SW480 (cell line): ENCODE results near the gene RAD17.
"Not testable (repeated sequence)": the region's sequence is repeated elsewhere in the genome, so short reads cannot be mapped to it uniquely, and the experiment has no call there.

ENCODE experiments used
- DNase-seq: peaks from one replicate; pipeline ENCODE4 v3.0.0-alpha.2; 2016; ENCODE audit warnings: low spot score

RAD17 gene

DNA sequence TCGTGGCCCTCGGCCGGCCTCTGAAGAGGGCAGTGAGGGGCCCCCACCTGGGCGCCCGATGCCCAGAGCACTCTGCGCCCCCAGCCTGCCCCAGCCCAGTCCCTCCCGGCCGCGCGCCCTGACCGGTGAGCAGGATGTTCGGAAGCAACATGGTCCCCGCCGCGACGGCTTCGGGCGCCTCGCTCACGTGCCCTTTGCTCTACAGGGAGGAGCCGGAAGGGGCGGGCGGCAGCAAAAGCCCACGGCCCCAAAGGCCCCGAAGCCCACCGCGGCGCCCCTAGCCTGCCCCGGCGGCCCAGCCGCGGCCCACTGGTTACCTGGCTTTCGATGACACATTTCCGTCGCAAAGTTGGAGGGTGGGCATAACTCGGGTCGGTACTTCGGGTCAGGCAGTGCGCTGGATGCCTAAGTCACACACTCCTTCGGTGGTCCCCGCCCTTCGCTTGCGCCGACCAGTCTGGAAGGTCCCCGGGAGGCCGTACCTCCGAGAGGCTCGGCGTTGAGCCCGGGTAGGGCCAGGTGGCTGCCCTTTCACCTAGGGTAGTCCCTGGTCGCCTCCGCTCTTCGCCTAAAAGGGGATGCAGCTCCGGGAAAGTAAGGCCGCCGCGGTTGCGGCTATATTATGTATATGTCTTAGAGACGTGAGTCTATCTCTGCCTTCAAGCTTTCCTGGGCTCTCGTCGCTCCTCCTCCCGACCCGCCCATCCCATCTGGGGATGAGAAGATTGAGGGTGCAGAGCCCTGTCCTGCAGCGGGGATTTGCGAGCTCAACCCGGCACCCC, at the start of gene RAD17, which contains the start of the genes AK6 and TAF9:
RAD17 (plus strand) TSS at position 479 of the 782 bp plus-strand sequence. CDS start 2,391 bp downstream, outside the sequence.
AK6 (minus strand) TSS at position 181 of the 782 bp plus-strand sequence; CDS start at position 151, 30 bp downstream.
TAF9 (minus strand) TSS at position 181 of the 782 bp plus-strand sequence. CDS start 3,783 bp downstream, outside the sequence.
- peak; percentile 87 for DNase-seq

DNA sequence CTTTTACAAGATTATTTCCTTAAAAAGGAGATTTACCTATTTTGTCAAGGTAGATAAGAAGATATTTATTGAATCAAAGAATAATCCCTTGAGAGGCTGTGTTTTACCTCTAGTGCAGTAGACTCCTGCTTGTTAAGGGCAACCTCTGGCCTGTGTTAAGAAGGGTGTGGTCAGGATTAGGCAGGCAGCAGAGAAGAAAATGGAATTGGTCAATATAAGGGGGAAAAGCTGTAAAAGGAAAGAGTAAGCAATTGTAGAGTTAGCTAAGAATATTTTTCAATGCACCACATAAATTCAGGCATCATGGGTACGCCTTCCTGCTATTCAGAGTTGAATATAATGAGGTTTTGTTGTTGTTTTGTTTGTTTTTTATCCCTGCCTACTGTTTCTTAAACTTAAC, 43.3 kb upstream of the RAD17 start:
- DNase-seq, result no peak

DNA sequence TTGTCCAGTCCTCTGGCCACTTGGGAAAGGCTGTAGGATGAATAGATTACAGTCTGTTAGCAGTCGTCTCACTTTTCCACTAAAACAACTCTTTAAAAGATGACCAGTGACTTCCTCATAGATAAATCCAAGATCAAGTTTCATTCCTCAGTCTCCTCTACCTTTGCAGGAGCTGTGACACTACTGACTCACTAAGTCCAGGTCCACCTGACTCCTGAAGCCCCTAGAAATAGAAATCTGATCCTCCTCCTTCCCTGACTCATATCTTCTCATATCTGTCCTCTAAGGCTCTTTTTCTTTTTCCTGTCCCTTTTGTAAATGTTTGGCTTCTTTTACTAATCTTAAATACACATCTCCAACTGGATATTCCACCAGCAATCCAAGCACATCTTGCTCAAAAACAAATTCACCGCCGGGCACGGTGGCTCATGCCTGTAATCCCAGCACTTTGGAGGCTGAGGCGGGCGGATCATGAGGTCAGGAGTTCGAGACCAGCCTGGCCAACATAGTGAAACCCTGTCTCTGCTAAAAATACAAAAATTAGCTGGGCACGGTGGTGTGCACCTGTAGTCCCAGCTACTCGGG, 39.6 kb upstream of the RAD17 start:
- DNase-seq, result no peak

- no peak for DNase-seq
Observed at GRCh38 chr5:69331528-69332445, 37.8 kb upstream of the RAD17 start.

DNA sequence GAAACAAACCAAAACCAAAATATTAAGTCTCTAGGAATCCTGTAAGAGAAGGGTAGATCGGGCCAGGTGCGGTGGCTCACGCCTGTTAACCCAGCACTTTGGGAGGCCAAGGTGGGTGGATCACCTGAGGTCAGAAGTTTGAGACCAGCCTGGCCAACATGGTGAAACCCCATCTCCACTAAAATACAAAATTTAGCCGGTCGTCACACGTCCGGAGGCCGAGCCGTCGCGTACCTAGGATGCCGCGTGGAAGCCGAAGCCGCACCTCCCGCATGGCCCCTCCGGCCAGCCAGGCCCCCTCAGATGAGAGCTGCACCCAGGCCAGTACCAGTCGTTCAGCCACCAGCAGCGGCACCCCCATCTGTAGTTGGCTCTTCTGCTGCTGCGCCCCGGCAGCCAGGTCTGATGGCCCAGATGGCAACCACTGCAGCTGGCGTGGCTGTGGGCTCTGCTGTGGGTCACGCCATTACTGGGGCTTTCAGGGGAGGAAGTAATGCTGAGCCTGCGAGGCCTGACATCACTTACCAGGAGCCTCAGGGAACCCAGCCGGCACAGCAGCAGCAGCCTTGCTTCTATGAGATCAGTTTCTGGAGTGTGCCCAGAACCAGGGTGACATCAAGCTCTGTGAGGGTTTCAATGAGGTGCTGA, 35.8 kb upstream of the RAD17 start:
- DNase-seq, result not testable (repeated sequence)

DNA sequence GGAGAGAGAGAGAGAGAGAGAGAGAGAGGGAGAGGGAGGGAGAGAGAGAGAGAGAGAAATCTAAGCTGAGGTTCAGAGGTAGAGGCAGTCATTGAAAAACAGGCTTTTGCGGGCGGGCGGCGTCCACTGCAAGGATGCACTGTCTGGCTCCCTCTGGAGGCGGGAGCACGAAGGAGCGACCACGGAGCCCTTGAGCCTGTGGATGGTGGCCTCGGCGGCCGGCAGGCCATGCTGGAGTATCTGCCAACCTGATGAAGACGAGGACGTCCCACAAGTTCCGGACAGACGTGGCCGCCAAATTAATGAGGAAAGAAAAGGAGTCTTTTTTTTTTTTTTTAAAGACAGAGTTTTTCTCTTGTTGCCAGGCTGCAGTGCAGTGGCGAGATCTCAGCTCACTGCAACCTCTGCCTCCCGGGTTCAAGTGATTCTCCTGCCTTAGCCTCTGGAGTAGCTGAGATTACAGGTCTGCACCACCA, 34.8 kb upstream of the RAD17 start:
- DNase-seq, result peak; percentile 77

DNA sequence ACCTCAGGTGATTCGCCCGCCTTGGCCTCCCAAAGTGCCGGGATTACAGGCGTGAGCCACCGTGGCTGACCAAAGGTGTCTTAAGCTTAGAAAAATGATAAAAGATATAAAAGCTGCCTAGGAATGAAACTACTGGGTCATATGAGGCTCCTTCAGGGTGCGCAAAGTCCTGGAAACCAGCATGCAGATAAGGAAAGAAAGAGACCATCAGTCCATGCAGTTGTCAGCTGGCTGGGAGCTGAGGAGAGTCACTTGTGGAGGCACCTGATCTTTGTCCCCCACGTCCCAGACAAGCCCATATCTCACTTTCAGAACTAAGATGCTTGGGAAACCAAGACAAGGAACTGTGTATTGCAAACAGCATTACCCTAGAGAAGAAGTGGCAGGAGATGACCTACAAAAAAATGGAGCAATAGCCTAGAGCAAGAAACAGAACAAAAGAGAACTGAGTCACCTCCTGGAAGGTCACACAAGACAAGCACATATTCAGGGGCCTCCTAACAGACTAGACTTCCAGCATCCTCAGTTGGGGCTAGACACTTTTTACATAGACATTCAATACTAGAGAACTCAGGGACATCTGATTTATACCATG, 34.2 kb upstream of the RAD17 start:
- no peak for DNase-seq

DNA sequence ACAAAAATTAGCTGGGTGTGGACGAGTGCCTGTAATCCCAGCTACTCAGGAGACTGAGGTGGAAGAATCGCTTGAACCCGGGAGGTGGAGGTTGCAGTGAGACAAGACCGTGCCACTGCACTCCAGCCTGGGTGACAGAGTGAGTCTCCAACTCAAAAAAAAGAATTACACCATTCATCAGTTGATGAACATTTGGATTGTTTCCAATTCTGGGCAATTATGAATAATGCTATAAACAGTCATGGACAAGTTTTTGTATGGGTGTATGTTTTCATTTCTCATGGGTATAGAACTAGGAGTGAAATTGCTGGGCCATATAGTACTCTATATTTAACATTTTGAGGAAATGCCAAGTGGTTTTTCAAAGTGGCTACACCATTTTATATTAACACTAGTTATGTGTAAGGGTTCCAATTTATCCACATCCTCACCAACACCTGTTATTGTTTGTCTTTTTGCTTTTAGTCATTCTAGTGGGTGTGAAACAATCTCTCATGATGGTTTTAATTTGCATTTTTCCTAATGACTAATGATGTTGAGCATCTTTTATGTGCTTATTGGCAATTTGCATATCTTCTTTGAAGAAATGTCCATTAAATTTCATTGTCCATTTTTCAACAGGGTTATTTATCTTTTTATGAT, 28.0 kb upstream of the RAD17 start:
- DNase-seq, result no peak

DNA sequence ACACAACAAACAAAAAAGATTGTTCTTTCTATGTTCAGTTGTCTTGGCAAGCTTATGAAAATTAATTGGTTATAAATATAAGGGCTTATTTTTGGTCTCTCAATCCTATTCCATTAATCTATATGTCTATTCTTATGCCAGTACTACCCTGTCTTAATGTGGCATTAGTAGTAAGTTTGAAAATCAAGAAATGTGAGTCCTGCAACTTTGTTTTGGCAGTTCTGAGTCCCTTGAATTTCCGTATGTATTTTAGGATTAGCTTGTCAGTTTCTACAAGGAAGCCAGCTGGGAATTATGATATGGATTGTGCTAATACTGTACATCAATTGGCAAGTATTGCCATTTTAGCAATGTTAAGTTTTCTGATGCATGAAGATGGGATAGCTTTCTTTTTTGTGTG, 26.5 kb upstream of the RAD17 start:
- no peak for DNase-seq

DNA sequence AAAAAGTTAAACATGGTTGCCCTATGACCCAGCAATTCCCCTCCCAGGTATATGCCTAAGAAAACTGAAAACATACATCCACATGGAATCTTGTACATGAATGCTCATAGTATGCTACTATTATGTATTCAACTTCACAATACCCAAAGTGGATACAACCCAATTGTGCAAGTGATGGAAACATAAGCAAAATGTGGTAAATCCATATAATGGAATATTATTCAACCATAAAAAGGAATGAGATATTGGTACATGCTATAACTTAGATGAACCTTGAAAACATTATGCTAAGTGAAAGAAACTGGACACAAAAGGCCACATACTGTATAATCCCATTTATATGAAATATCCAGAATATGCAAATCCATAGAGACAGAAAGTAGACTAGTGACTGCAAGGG, 19.0 kb upstream of the RAD17 start:
- DNase-seq, result no peak

DNA sequence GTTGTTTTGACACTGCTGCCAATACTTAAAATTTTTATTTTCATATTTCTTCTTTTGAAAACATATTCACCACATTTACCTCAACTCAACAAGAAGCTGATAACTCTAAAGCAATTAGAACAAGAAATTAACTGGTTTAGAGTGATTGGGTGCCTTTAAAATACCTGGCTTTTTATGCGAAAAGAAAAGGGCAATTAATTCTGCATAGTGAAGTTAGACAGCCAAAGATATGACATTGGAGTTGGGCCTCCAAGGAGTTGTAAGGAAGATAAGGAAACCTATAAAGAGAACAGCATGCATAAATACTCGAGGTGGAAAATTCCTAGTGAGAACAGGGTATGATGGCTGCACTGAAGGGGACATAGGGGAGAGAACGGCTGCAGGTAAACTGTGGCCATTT, 9.9 kb upstream of the RAD17 start:
- no peak for DNase-seq

DNA sequence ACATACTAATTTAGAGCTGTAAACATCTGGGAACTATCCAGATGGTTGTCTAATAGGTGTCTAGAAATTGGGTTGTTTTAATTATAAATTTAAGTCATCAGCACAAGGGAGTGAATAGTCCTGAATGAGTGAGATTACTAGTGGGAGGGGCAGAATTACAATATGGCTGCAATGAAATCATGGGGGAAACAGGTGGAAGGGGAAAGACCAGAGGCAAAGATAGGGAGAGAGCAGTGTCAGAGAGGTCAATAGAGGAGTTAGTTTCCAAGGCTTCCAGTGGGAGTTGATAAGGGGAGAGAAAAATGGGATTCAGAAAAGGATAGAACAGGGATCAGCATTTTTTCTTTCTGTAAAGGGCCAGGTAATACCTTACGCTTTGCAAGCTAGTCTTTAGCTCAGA, 9.2 kb upstream of the RAD17 start:
- DNase-seq, result no peak

DNA sequence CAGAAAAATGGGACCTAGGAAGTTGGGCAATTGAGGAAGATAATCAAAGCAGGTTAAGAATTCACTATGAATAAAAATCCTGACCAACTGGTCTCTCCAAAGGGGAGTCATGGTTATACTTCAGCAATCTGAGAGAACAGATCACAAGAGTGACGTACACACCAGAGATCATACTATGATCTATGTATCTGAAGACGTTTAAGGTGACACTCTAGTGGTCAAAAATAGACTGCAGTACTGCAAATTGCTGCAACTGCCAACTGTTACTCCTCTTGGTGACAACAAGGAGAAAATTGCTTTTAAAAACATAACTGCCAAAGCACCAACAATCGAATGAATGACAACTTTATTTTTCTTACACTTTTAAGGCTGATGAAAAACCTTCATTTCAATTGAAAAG, 5.2 kb upstream of the RAD17 start:
- peak; percentile 31 for DNase-seq

DNA sequence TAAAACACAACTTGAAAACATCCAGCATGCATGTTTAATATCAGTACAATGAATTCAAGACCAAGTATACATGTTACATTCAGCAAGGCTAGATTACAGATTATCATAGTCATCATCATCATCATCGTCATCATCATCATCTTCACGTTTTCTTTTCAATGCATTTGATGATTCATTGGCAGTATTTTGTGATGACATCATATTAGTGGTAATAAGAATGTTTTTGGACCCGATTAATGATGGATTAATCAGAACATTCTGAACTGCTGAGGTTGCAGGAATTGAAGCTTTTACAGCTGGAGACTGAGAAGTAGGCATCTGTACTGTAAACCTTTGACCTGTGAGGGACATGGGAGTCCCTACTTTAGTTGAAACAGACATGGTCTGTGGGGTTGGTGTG, 4.8 kb upstream of the RAD17 start:
- no peak for DNase-seq

DNA sequence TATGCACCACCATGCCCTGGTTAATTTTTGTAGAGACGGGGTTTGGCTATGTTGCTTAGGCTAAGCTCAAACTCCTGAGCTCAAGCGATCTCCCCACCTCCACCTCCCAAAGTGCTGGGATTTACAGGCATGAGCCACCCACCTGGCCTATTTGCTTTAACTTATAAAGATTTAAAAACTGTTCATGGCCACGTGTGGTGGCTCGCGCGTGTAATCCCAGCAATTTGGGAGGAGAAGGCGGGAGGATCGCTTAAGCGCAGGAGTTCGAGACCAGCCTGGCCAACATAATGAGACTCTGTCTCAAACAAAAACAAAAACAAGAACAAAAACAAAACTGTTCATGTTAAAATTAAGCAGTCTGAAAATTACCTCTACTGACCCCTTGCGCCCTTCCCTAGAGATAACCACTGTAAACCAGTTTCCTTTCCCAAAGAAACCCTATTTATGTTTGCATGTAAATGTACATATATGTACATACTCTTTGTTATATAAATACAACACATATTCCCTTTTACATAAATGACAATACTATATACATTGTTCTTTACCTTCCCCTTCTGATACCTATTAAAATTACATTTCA, 1.8 kb upstream of the RAD17 start:
- DNase-seq, result no peak

DNA sequence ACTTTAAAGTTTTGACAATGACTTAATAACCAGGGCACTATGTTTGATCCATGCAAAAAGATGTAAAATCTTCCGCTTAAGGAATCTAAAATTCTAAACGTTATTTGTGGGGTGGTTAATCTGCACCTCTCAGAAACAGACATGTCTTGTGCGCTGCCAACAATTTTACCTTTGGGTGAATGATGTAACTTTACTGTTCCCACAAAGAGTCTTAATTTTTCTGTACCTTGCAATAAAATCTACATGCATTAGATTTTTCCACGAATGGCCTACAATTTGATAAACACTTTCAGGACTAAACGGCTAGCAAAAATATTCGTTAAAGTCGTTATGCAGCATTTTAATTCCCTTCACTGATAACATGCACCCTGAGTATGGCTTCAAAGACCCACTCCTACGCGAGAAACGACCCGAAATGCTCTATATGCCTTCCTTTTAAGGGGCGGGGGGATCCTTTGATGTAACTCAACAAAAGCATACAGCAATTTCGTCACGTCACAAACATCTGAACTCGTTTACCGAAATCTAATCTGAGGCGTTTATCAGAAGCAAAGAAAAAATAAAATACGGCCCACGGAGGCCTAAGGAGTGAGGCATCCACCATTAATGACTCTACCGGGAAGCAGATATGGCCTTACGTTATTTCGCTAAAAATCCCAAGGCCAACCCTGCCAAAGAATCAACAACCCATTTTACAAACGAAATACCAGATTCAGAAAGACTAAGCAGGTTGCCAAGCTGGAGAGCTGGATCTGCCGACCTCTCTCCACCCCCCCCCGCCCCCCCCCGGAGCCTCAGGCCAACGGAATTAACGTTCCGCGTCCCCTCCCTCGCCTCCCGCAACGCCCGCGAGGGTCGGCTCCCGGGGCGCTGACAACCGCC, 919 bp upstream of the RAD17 start:
- peak; percentile 33 for DNase-seq

DNA sequence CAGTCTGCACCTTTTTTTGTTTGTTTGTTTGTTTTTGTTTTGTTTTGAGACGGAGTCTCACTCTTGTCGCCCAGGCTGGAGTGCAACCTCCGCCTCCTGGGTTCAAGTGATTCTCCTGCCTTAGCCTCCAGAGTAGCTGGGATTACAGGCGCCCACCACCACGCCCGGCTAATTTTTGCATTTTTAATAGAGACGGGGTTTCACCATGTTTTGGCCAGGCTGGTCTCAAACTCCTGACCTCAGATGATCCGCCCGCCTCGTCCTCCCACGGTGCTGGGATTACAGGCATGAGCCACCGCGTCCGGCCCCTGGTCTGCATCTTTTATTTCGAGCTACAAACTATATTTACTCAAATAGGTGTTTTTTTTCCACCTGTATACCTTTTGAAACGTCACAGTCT, 717 bp downstream of the RAD17 start:
- not testable (repeated sequence) for DNase-seq

- DNase-seq, result no peak
Observed at GRCh38 chr5:69372394-69372793, 2.8 kb downstream of the RAD17 start.

DNA sequence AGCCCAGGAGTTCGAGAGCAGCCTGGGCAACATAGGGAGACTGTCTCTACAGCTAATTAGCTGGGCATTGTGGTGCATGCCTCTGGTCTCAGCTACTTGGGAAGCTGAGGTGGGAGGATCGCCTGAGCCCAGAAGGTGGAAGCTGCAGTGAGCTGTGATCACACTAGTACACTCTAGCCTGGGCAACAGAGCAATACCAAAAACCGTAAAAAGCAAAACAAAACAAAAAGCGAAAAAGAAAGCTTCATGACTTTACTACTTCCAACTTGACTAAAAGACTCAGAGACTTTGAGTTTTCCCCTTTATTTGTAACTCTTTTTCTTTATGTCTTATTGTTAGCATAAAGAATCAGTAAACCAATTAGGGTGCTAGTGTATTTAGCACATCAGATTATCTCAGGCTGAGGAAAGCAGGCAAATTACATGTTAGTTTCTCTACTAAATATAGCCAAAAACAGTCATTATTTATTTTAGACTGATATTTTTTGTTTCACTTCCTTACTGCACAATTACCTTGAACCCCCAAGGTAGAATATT, 5.4 kb downstream of the RAD17 start:
- no peak for DNase-seq
